HCT116 (cell line): Measurements from ENCODE around the gene DCHS2. TPM values are rescaled to one million over a fixed set of nuclear protein-coding genes. Genes with fewer than 3 reads are reported as not detected.

Experiments used
- ATAC-seq: fragments of 200-7000 bp; cut with Tn5 transposase; 2 replicates; pipeline ENCODE4 v1.9.1; 2020; ENCODE audit warnings: mild to moderate bottlenecking, moderate library complexity
- BruUV-seq: library from RNA; stranded (reverse); fragments of 400-500 nt; replicated peaks from 2 replicates; lab custom pipeline; 2021; lab: Mats Ljungman, UMichigan
- CTCF ChIA-PET: fragments of 300-600 bp; sonication (Branson Sonifier 250); formaldehyde crosslinking; loops from one replicate; lab custom pipeline; 2021; ENCODE audit warnings: antibody characterized with exemption; lab: Charles Lee
- POLR2A ChIA-PET: fragments of 300-600, 350-600 bp; sonication (Branson Sonifier 250); formaldehyde crosslinking; loops from one replicate; lab custom pipeline; 2021; ENCODE audit warnings: antibody characterized with exemption; lab: Charles Lee
- RAD21 ChIA-PET, 2 experiments: fragments of 300-600 bp; sonication (Branson Sonifier 250); formaldehyde crosslinking; loops; one replicate each; lab custom pipeline; 2023; ENCODE audit warnings: low total read pairs in 2 of 2; ENCODE audit not compliant: uncharacterized antibody in 2 of 2, unreplicated experiment in 2 of 2, low non-redundant PET in 1 of 2; lab: Charles Lee
- DNase-seq: peaks from one replicate; pipeline ENCODE4 v3.0.0-alpha.2; 2010; ENCODE audit warnings: low read depth, low spot score
- H2AFZ ChIP-seq: fragments of 200-600 bp; shearing (Covaris generic), sonication (generic); 2 replicates; pipeline ENCODE4 v1.6.1; 2017; ENCODE audit warnings: low read depth, mixed run types, mixed read lengths, antibody characterized with exemption, low read length; ENCODE audit not compliant: poor library complexity, severe bottlenecking
- H3K27ac ChIP-seq: 2 replicates; pipeline ENCODE4 v1.5.1; 2012; ENCODE audit warnings: low read depth, low read length
- H3K27me3 ChIP-seq: fragments of 200-600 bp; sonication (generic); 2 replicates; pipeline ENCODE4 v1.6.1; 2016; ENCODE audit warnings: mixed run types, low read length, mixed read lengths; ENCODE audit not compliant: insufficient read depth
- H3K36me3 ChIP-seq, 2 experiments: fragments of 200-500 bp in 1 of 2; fragments of 200-600 bp in 1 of 2; sonication (Bioruptor generic) in 1 of 2; sonication (generic) in 1 of 2; 2 replicates each; pipeline versions ENCODE4 v1.5.1 to v1.6.1; 2014 to 2016; ENCODE audit warnings: low read length in 2 of 2, inconsistent platforms in 1 of 2, mixed read lengths in 1 of 2, mixed run types in 1 of 2; ENCODE audit not compliant: insufficient read depth in 2 of 2, control insufficient read depth in 1 of 2
- H3K4me1 ChIP-seq, 2 experiments: fragments of 200-600 bp in 1 of 2; sonication (generic) in 1 of 2; 2 replicates each; pipeline versions ENCODE4 v1.5.1 to v1.6.1; 2012 to 2017; ENCODE audit warnings: low read length in 2 of 2, inconsistent platforms in 1 of 2, mild to moderate bottlenecking in 1 of 2, mixed read lengths in 1 of 2, mixed run types in 1 of 2, moderate library complexity in 1 of 2; ENCODE audit not compliant: insufficient read depth in 2 of 2, control insufficient read depth in 1 of 2
- H3K4me2 ChIP-seq: fragments of 200-600 bp; sonication (generic); 2 replicates; pipeline ENCODE4 v1.6.1; 2017; ENCODE audit warnings: mixed run types, low read length, mixed read lengths
- H3K4me3 ChIP-seq, 2 experiments: fragments of 200-600 bp in 1 of 2; sonication (generic) in 1 of 2; replicated peaks in 1 of 2; 2 replicates each; pipeline ENCODE4 v1.5.1; 2011 to 2016; ENCODE audit warnings: low read length in 2 of 2, control low read depth in 1 of 2, low read depth in 1 of 2, mild to moderate bottlenecking in 1 of 2, mixed read lengths in 1 of 2, mixed run types in 1 of 2
- H3K79me2 ChIP-seq: fragments of 200-600 bp; sonication (generic); 2 replicates; pipeline ENCODE4 v1.6.1; 2017; ENCODE audit warnings: mild to moderate bottlenecking, mixed run types, low read length, moderate library complexity, mixed read lengths; ENCODE audit not compliant: insufficient read depth
- H3K9ac ChIP-seq: fragments of 200-600 bp; sonication (generic); 2 replicates; pipeline ENCODE4 v1.6.1; 2016; ENCODE audit warnings: low read length, mixed read lengths
- H3K9me2 ChIP-seq: fragments of 200-600 bp; sonication (generic), shearing (Covaris generic); 2 replicates; pipeline ENCODE4 v1.6.1; 2017; ENCODE audit warnings: mixed run types, mild to moderate bottlenecking, moderate library complexity; ENCODE audit not compliant: insufficient read depth
- H3K9me3 ChIP-seq, 2 experiments: fragments of 200-500 bp in 1 of 2; fragments of 200-600 bp in 1 of 2; sonication (Bioruptor generic) in 1 of 2; sonication (generic) in 1 of 2; 2 replicates each; pipeline ENCODE4 v1.6.1; 2014 to 2017; ENCODE audit warnings: low read length in 2 of 2, mixed read lengths in 2 of 2, inconsistent platforms in 1 of 2, low read depth in 1 of 2, mild to moderate bottlenecking in 1 of 2, mixed run types in 1 of 2, moderate library complexity in 1 of 2; ENCODE audit not compliant: control insufficient read depth in 1 of 2, insufficient read depth in 1 of 2
- H4K20me1 ChIP-seq: fragments of 200-600 bp; sonication (generic), shearing (Covaris generic); 2 replicates; pipeline ENCODE4 v1.6.1; 2017; ENCODE audit warnings: mixed run types, mild to moderate bottlenecking, moderate library complexity; ENCODE audit not compliant: insufficient read depth
- ATF3 ChIP-seq: IDR thresholded peaks from 2 replicates; pipeline ENCODE4 v1.6.1; 2012
- CEBPB ChIP-seq: IDR thresholded peaks from 2 replicates; pipeline ENCODE4 v1.6.1; 2012; ENCODE audit warnings: low read depth
- EGR1 ChIP-seq: IDR thresholded peaks from 2 replicates; pipeline ENCODE4 v1.6.1; 2012; ENCODE audit warnings: low read depth
- EZH2 ChIP-seq: fragments of 200-600 bp; sonication (generic); IDR thresholded peaks from 2 replicates; pipeline ENCODE4 v1.6.1; 2017; ENCODE audit warnings: antibody characterized with exemption, mixed run types
- EZH2phosphoT487 ChIP-seq: fragments of 200-600 bp; IDR thresholded peaks from 2 replicates; pipeline ENCODE4 v1.6.1; 2018; ENCODE audit warnings: antibody characterized with exemption, borderline replicate concordance
- FOSL1 ChIP-seq: IDR thresholded peaks from 2 replicates; pipeline ENCODE4 v1.6.1; 2012; ENCODE audit warnings: low read depth
- MAX ChIP-seq: IDR thresholded peaks from 2 replicates; pipeline ENCODE4 v1.6.1; 2012
- RAD21 ChIP-seq: IDR thresholded peaks from 2 replicates; pipeline ENCODE4 v1.6.1; 2012; ENCODE audit warnings: low read depth, mild to moderate bottlenecking
- SIN3A ChIP-seq: IDR thresholded peaks from 2 replicates; pipeline ENCODE4 v1.6.1; 2012; ENCODE audit warnings: low read depth
- SRF ChIP-seq: IDR thresholded peaks from 2 replicates; pipeline ENCODE4 v1.6.1; 2012; ENCODE audit warnings: low read depth
- YY1 ChIP-seq: IDR thresholded peaks from 2 replicates; pipeline ENCODE4 v1.6.1; 2011; ENCODE audit warnings: low read length, low read depth, moderate library complexity, mild to moderate bottlenecking; ENCODE audit not compliant: insufficient replicate concordance; ENCODE audit errors: extremely low read depth
- ZNF274 ChIP-seq: fragments of 200-500 bp; sonication (Bioruptor generic); IDR thresholded peaks from 2 replicates; pipeline ENCODE4 v1.6.1; 2014; ENCODE audit warnings: mild to moderate bottlenecking, low read depth, low read length, inconsistent platforms
- intact Hi-C: fragments of 100-400 bp; cut with micrococcal nuclease; formaldehyde crosslinking; loops from 2 replicates; pipeline ENCODE4 v1.10.0; 2022
- total RNA-seq: library from RNA; stranded (reverse); gene quantifications from one replicate; pipeline ENCODE4 v1.2.1, GENCODE V29; 2021; ENCODE audit not compliant: unreplicated experiment
- TF ChIP-seq, protein P1 (sequence below): IDR thresholded peaks from 2 replicates; pipeline ENCODE4 v1.6.1; 2011; ENCODE audit warnings: mild to moderate bottlenecking, low read length, moderate library complexity; ENCODE audit not compliant: insufficient replicate concordance; ENCODE audit errors: extremely low read depth
- TF ChIP-seq, protein P2 (sequence below), 3 experiments: fragments of 200-600 bp in 1 of 3; sonication (generic) in 1 of 3; IDR thresholded peaks in 2 of 3; conservative IDR thresholded peaks in 1 of 3; 2 replicates each; pipeline ENCODE4 v1.5.1; 2012 to 2017; ENCODE audit warnings: low read depth in 2 of 3, low read length in 2 of 3, antibody characterized with exemption in 1 of 3, borderline replicate concordance in 1 of 3, control low read depth in 1 of 3, mild to moderate bottlenecking in 1 of 3, mixed read lengths in 1 of 3, mixed run types in 1 of 3, moderate library complexity in 1 of 3; ENCODE audit not compliant: insufficient read depth in 1 of 3

The DCHS2 gene
- total RNA-seq, 1 experiment from 2014 or later: 0.05 TPM

GRCh38 chr4:154184238-154184637, 307.4 kb downstream of the DCHS2 start:
- DNase-seq (no peak), ATAC-seq (no peak)
- RAD21 ChIA-PET: no interaction called here
- no peak overlapping the region for H3K27ac ChIP-seq
- no peaks in the 10 kb centered on the region for H3K9me3 ChIP-seq
- H3K4me1 ChIP-seq: no peaks in the 10 kb centered on the region
- no peak overlapping the region for H3K4me2 ChIP-seq
- no peaks in the 10 kb centered on the region for H4K20me1 ChIP-seq
- POLR2A ChIA-PET: no interaction called here
- H3K79me2 ChIP-seq: no peaks in the 10 kb centered on the region
- no peak overlapping the region for H3K9ac ChIP-seq
- intact Hi-C loops: no loop called here
- no peaks in the 10 kb centered on the region for H3K9me2 ChIP-seq
- no peaks in the 10 kb centered on the region for H3K36me3 ChIP-seq
- H3K4me3 ChIP-seq: no peak overlapping the region
- H3K27me3 ChIP-seq: no peaks in the 10 kb centered on the region
- CTCF ChIA-PET: no interaction called here
- TF ChIP-seq ATF3: no peak
- TF ChIP-seq, protein P1, sequence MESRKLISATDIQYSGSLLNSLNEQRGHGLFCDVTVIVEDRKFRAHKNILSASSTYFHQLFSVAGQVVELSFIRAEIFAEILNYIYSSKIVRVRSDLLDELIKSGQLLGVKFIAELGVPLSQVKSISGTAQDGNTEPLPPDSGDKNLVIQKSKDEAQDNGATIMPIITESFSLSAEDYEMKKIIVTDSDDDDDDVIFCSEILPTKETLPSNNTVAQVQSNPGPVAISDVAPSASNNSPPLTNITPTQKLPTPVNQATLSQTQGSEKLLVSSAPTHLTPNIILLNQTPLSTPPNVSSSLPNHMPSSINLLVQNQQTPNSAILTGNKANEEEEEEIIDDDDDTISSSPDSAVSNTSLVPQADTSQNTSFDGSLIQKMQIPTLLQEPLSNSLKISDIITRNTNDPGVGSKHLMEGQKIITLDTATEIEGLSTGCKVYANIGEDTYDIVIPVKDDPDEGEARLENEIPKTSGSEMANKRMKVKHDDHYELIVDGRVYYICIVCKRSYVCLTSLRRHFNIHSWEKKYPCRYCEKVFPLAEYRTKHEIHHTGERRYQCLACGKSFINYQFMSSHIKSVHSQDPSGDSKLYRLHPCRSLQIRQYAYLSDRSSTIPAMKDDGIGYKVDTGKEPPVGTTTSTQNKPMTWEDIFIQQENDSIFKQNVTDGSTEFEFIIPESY: no peak
- TF ChIP-seq FOSL1: no peak
- TF ChIP-seq EZH2: no peak
- TF ChIP-seq RAD21: no peak
- no peak for TF ChIP-seq EZH2phosphoT487
- no peak for TF ChIP-seq SRF
- no peak for TF ChIP-seq ZNF274
- no peak for TF ChIP-seq SIN3A
- TF ChIP-seq CEBPB: no peak
- TF ChIP-seq YY1: no peak
- TF ChIP-seq MAX: no peak
- TF ChIP-seq, protein P2, sequence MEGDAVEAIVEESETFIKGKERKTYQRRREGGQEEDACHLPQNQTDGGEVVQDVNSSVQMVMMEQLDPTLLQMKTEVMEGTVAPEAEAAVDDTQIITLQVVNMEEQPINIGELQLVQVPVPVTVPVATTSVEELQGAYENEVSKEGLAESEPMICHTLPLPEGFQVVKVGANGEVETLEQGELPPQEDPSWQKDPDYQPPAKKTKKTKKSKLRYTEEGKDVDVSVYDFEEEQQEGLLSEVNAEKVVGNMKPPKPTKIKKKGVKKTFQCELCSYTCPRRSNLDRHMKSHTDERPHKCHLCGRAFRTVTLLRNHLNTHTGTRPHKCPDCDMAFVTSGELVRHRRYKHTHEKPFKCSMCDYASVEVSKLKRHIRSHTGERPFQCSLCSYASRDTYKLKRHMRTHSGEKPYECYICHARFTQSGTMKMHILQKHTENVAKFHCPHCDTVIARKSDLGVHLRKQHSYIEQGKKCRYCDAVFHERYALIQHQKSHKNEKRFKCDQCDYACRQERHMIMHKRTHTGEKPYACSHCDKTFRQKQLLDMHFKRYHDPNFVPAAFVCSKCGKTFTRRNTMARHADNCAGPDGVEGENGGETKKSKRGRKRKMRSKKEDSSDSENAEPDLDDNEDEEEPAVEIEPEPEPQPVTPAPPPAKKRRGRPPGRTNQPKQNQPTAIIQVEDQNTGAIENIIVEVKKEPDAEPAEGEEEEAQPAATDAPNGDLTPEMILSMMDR (IDR thresholded peaks at IDR 0.05 in 2 of 3, conservative IDR thresholded peaks at IDR 0.05 in 1 of 3; ENCODE audit: borderline replicate concordance in 1 of 3, insufficient read depth in 1 of 3, low read depth in 2 of 3, low read length in 2 of 3): no peak
- TF ChIP-seq EGR1: no peak
- no peak overlapping the region for H2AFZ ChIP-seq
- no TSS peak for BruUV-seq
